NCI-H2081 (cell line): ENCODE data around the gene TBC1D10B.
"Not testable (repeated sequence)": the region's sequence is repeated elsewhere in the genome, so short reads cannot be mapped to it uniquely, and the experiment has no call there.

Source experiments
- DNase-seq, 2 experiments: peaks; one replicate each; lab custom pipeline; 2025; lab: John Stamatoyannopoulos, UW

The TBC1D10B gene

DNA sequence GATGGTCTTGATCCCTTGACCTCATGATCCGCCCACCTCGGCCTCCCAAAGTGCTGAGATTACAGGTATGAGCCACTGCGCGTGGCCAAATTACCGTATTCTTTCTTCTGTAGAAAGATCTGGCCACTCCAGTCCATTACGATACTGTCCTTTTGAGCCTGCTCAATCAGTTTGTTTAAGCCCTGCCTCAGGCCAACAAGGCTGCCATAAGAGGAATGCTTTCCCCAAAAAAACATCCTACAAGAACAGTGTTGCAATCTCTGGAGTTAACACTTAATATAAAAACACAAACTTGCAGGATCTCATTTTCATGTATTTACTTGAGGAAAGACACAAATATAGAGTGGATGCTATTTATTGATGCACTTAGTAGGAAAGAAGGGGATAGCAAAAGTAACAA, 46.1 kb downstream of the TBC1D10B start:
- not testable (repeated sequence) for DNase-seq

- not testable (repeated sequence) for DNase-seq
These were observed 51.6 kb downstream of the TBC1D10B start for GRCh38 chr16:30318647-30319046.

GRCh38 chr16:30310937-30311336, 59.4 kb downstream of the TBC1D10B start:
- DNase-seq: not testable (repeated sequence)

- not testable (repeated sequence) for DNase-seq
These were observed 61.0 kb downstream of the TBC1D10B start for GRCh38 chr16:30309255-30309654.
